ENCODE data around the gene MIPOL1. TPM values are rescaled to one million over a fixed set of nuclear protein-coding genes. Genes with fewer than 3 reads are reported as not detected.

The MIPOL1 gene
- total and polyA plus RNA-seq, 9 of the 15 experiments (the other 6 are each of a cell fraction or from before 2014, with no cell fraction given), result 6.7 to 21.9 (median 12.4) TPM

- intact Hi-C loops (cut with micrococcal nuclease) (no loop called here), in situ Hi-C loops (cut with MboI) (no loop called here)
- TF ChIP-seq ZNF436 (CRISPR knock-in tag; IDR thresholded peaks at IDR 0.05) (no peak), ZNF76 (CRISPR knock-in tag; IDR thresholded peaks at IDR 0.05; ENCODE audit: borderline replicate concordance) (no peak)
- Histone ChIP-seq H4K20me1 (replicated peaks; ENCODE audit: control insufficient read depth, insufficient read depth, low read length) (no peaks in the 10 kb centered on the region), H2AFZ (ENCODE audit: low read depth, low read length) (no peak overlapping the region), H3K4me3 (no peak overlapping the region), H3K36me3 (ENCODE audit: control insufficient read depth, insufficient read depth, low read length) (no peaks in the 10 kb centered on the region), H3K9me3 (replicated peaks; ENCODE audit: control insufficient read depth, insufficient read depth, low read depth, low read length) (no peaks in the 10 kb centered on the region), H3K9ac (ENCODE audit: insufficient read depth in 1 of 2, low read depth in 2 of 2, low read length in 2 of 2) (no peak overlapping the region), H3K4me1 (replicated peaks in 1 of 2; ENCODE audit: control insufficient read depth in 2 of 2, insufficient read depth in 2 of 2, low read length in 2 of 2) (no peaks in the 10 kb centered on the region), H3K9me1 (ENCODE audit: control insufficient read depth, insufficient read depth, low read length) (no peaks in the 10 kb centered on the region), H3K4me2 (ENCODE audit: insufficient read depth, low read length) (no peak overlapping the region), H3K79me2 (ENCODE audit: control insufficient read depth, insufficient read depth, low read length) (no peaks in the 10 kb centered on the region), H3K27ac (ENCODE audit: extremely low read depth, low read depth, low read length) (no peak overlapping the region), H3K27me3 (ENCODE audit: control insufficient read depth in 2 of 2, insufficient read depth in 2 of 2, low read length in 2 of 2) (no peaks in the 10 kb centered on the region)
- 18% methylated on average over 2 of the region's 2 CpGs for WGBS (ENCODE audit: insufficient coverage, low coverage, missing lambda C conversion rate)
- ChIA-PET POLR2A (no interaction called here), CTCF (ENCODE audit: low intra/inter-chr PET ratio) (no interaction called here)
- no peak for FAIRE-seq
- no peak for ATAC-seq
- DNase-seq (ENCODE audit: extremely low read depth in 1 of 4, low spot score in 3 of 4), result no peak
- no TSS peak for BruUV-seq (replicated peaks)
Observed at GRCh38 chr14:37563189-37563588, 365.5 kb downstream of the MIPOL1 start.

GRCh38 chr14:37565550-37565949 lies 367.8 kb downstream of the MIPOL1 start:
- FAIRE-seq (no peak), ATAC-seq (no peak), DNase-seq (ENCODE audit: extremely low read depth in 1 of 4, low spot score in 3 of 4) (peak in 1 of 4 experiments; percentile 2)
- Histone ChIP-seq H3K36me3 (ENCODE audit: control insufficient read depth, insufficient read depth, low read length) (no peaks in the 10 kb centered on the region), H3K4me3 (no peak overlapping the region), H3K79me2 (ENCODE audit: control insufficient read depth, insufficient read depth, low read length) (no peaks in the 10 kb centered on the region), H3K27me3 (ENCODE audit: control insufficient read depth in 2 of 2, insufficient read depth in 2 of 2, low read length in 2 of 2) (no peaks in the 10 kb centered on the region), H2AFZ (ENCODE audit: low read depth, low read length) (no peak overlapping the region), H3K9ac (ENCODE audit: insufficient read depth in 1 of 2, low read depth in 2 of 2, low read length in 2 of 2) (no peak overlapping the region), H3K27ac (ENCODE audit: extremely low read depth, low read depth, low read length) (no peak overlapping the region), H3K9me3 (replicated peaks; ENCODE audit: control insufficient read depth, insufficient read depth, low read depth, low read length) (no peaks in the 10 kb centered on the region), H3K9me1 (ENCODE audit: control insufficient read depth, insufficient read depth, low read length) (no peaks in the 10 kb centered on the region), H3K4me1 (replicated peaks in 1 of 2; ENCODE audit: control insufficient read depth in 2 of 2, insufficient read depth in 2 of 2, low read length in 2 of 2) (no peaks in the 10 kb centered on the region), H3K4me2 (ENCODE audit: insufficient read depth, low read length) (no peak overlapping the region), H4K20me1 (replicated peaks; ENCODE audit: control insufficient read depth, insufficient read depth, low read length) (no peaks in the 10 kb centered on the region)
- intact Hi-C loops (cut with micrococcal nuclease) (no loop called here), in situ Hi-C loops (cut with MboI) (no loop called here)
- no TSS peak for BruUV-seq (replicated peaks)
- CTCF ChIA-PET (ENCODE audit: low intra/inter-chr PET ratio), result no interaction called here
- 8% methylated on average over 1 of the region's 1 CpG for WGBS (ENCODE audit: insufficient coverage, low coverage, missing lambda C conversion rate)
- POLR2A ChIA-PET, result no interaction called here
- no peak for TF ChIP-seq AFF4 (CRISPR knock-in tag; IDR thresholded peaks at IDR 0.05)
- TF ChIP-seq ZNF518B (CRISPR knock-in tag; IDR thresholded peaks at IDR 0.05), result no peak
- no peak for TF ChIP-seq DNMT1 (IDR thresholded peaks at IDR 0.05)
- TF ChIP-seq E2F6 (IDR thresholded peaks at IDR 0.05; ENCODE audit: borderline replicate concordance in 1 of 2, extremely low read depth in 1 of 2, insufficient read depth in 1 of 2, insufficient read length in 1 of 2, low read depth in 1 of 2, low read length in 1 of 2, poor library complexity in 1 of 2, severe bottlenecking in 1 of 2), result no peak
- no peak for TF ChIP-seq ZNF778 (CRISPR knock-in tag; IDR thresholded peaks at IDR 0.05)

Measured in K562 (cell line).